ENCODE measurements around the gene MLLT3.

The MLLT3 gene

DNA sequence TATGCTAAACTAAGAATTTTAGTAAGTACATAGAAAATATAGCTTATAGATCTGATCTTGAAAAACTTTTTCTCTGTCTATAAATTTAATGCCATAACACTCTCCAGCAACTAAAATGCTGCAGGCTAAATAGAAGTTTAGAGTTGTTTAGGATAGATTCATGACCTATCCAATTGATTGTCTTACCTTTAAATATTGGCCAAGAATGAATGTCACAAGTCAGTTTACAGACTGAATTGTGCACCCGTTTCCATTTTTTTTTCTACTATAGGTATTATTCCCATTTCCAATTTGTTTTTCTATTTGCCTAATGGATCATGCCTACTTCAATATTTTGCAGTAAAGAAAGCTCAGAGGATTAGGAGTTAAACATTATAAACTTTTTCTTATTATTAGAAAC is 129.5 kb downstream of the MLLT3 start:
- ChIA-PET POLR2A (no interaction called here), CTCF (interaction anchor here (1.5 kb wide), 1 partner anchor 70 kb away, joined by 3 read pairs; no protein-coding TSS in a partner anchor)
- TF ChIP-seq CTCF (IDR thresholded peaks at IDR 0.05; ENCODE audit: control extremely low read depth, extremely low read depth, low read depth, missing control alignments), result no peak
- DNase-seq (ENCODE audit: extremely low spot score), result no peak

GRCh38 chr9:20491612-20492011 is 130.7 kb downstream of the MLLT3 start:
- CTCF ChIA-PET, result interaction anchor here (0.9 kb wide), 1 partner anchor 10 kb away, joined by 3 read pairs; no protein-coding TSS in a partner anchor
- TF ChIP-seq CTCF (IDR thresholded peaks at IDR 0.05; ENCODE audit: control extremely low read depth, extremely low read depth, low read depth, missing control alignments), result no peak
- no peak for DNase-seq (ENCODE audit: extremely low spot score)
- POLR2A ChIA-PET, result no interaction called here

DNA sequence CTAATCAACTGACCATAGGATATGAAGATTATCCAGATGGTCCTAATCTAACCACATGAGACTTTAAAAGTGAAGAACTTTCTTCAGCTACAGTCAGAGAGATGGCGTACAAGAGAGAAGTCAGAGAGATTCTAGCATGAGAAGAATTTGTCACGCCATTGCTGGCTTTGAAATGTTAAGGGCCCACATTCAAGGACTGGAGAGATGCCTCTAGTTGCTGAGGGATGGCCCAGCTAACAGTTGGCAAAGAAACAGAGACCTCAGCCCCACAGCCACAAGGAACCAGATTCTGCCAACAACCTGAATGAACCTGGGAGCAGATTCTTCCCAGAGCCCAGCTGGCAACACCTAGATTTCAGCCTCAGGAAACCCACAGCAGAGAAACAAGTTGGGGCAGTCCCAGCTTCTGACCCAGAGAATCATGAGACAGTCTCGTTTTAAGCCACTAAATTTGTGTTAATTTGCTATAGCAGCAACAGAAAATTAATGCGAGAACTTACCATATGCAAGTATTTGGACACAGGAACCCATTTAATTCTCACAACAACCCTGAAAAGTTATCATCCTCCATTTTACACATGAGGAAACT is 132.0 kb downstream of the MLLT3 start:
- DNase-seq (ENCODE audit: extremely low spot score), result no peak
- POLR2A ChIA-PET, result no interaction called here
- CTCF ChIA-PET, result interaction anchor here (0.9 to 1.0 kb wide), 2 partner anchors 12 to 47 kb away, joined by 3 to 5 read pairs; no protein-coding TSS in a partner anchor
- no peak for TF ChIP-seq CTCF (IDR thresholded peaks at IDR 0.05; ENCODE audit: control extremely low read depth, extremely low read depth, low read depth, missing control alignments)

GRCh38 chr9:20488691-20489090 is 133.6 kb downstream of the MLLT3 start:
- ChIA-PET POLR2A (no interaction called here), CTCF (interaction anchor here (0.9 kb wide), 1 partner anchor 13 kb away, joined by 3 read pairs; no protein-coding TSS in a partner anchor)
- TF ChIP-seq CTCF (IDR thresholded peaks at IDR 0.05; ENCODE audit: control extremely low read depth, extremely low read depth, low read depth, missing control alignments), result no peak
- no peak for DNase-seq (ENCODE audit: extremely low spot score)

DNA sequence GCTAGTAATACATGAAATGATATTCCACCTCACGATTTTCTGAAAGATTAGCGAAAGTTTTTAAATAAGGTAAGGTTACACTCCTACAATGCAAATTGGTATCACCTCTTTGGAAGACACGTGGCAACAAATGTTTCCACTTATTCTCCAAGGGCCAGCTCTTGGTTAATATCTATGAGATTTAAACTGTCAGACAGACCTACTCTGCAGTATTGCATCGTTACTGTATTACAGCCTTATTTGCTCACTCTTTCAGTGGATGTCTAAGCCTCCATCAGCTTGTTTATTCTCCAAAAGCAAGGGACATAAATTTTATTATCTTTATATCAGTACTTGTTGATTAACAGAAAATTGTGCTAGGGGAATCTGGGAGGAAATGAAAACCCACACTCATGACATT is 135.7 kb downstream of the MLLT3 start:
- TF ChIP-seq CTCF (IDR thresholded peaks at IDR 0.05; ENCODE audit: control extremely low read depth, extremely low read depth, low read depth, missing control alignments), result no peak
- ChIA-PET POLR2A (no interaction called here), CTCF (interaction anchor here (1.1 to 4.0 kb wide), 2 partner anchors 10 to 12 kb away, joined by 4 to 16 read pairs; no protein-coding TSS in a partner anchor)
- no peak for DNase-seq (ENCODE audit: extremely low spot score)

- TF ChIP-seq CTCF (IDR thresholded peaks at IDR 0.05; ENCODE audit: control extremely low read depth, extremely low read depth, low read depth, missing control alignments), result no peak
- DNase-seq (ENCODE audit: extremely low spot score), result no peak
- POLR2A ChIA-PET, result no interaction called here
- CTCF ChIA-PET, result interaction anchor here (0.9 to 1.2 kb wide), 3 partner anchors 10 to 45 kb away, joined by 3 read pairs; no protein-coding TSS in a partner anchor
Measured at GRCh38 chr9:20481437-20481836, 140.9 kb downstream of the MLLT3 start.
